ENCODE measurements around the gene NOP53.
"Not testable (repeated sequence)": the region's sequence is repeated elsewhere in the genome, so short reads cannot be mapped to it uniquely, and the experiment has no call there.

NOP53 gene

DNA sequence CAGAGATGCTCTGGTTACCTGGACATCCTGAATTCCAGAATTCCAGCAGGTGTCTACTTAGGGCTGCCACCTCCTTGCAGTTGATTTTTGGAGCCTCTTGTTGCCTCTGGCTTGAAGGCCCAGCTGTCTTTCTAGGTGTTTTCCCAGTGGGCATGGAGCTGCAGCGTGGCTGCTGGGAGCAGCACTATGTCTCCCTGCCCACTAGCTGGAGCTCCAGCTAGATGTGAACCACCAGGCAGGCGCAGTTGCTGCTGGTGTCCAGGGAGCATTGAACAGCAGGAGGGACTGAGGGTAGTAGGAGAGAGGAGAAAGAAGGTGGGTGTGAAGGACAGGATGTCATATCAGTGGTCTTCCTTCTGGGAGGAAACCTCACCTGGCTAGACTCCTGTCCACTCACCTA, 23.3 kb downstream of the NOP53 start:
- Histone ChIP-seq H3K4me3 (no peak overlapping the region), H3K27ac (no peak overlapping the region)
- no peak for DNase-seq (ENCODE audit: low spot score)
- TF ChIP-seq CTCF (IDR thresholded peaks at IDR 0.05), result no peak

DNA sequence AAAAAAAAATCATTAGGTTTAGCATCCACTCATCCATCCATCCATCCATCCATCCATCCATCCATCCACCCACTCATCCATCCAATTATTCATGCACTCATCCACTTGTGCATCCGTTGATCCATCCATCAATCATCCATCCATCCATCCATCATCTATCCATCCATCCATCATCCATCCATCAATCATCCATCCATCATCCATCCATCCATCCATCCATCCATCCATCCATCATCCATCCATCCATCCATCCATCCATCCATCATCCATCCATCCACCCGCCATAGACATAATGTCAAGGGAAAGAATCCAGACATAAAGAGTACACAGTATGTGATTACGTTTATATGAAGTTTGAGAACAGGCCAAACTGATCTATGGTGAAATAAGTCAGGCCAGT, 24.2 kb downstream of the NOP53 start:
- Histone ChIP-seq H3K4me3 (no peak overlapping the region), H3K27ac (no peak overlapping the region)
- no peak for TF ChIP-seq CTCF (IDR thresholded peaks at IDR 0.05)
- DNase-seq (ENCODE audit: low spot score), result no peak

DNA sequence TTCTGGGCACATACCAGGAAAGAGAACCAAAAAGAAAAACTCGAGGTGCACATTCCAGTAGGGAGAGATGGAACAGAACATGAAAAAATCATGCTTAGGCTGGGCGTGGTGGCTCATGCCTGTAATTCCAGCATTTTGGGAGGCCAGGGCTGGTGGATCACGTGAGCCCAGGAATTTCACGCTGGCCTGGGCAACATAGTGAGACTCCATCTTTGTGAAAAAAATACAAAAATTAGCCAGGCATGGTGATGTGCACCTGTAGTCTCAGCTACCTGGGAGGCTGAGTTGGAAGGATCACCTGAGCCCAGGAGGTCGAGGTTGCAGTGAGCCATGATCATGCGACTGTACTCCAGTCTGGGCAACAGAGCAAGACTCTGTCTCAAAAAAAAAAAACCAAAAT, 25.9 kb downstream of the NOP53 start:
- DNase-seq (ENCODE audit: low spot score); H3K4me3 ChIP-seq; H3K27ac ChIP-seq: not testable (repeated sequence)

DNA sequence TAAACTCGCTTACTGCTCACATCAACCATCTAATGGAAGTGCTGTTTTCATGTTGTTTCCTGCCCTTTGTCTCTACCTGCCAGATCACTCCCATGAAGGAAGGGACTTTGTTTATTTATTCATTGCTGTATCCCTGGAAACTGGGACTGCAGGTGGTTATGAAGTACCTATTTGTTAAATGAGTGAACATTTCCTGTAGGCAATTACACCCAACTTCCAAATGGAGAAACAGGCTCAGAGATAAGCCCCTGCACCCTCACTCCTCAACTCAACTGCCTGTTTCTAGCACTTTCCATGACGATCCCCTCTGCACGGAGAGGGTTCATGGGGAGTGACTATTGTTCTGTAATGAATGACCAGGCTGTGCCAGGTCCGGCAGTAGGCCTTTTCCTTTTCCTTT, 31.2 kb downstream of the NOP53 start:
- Histone ChIP-seq H3K4me3 (no peak overlapping the region), H3K27ac (no peak overlapping the region)
- DNase-seq (ENCODE audit: low spot score), result no peak
- TF ChIP-seq CTCF (IDR thresholded peaks at IDR 0.05), result no peak

DNA sequence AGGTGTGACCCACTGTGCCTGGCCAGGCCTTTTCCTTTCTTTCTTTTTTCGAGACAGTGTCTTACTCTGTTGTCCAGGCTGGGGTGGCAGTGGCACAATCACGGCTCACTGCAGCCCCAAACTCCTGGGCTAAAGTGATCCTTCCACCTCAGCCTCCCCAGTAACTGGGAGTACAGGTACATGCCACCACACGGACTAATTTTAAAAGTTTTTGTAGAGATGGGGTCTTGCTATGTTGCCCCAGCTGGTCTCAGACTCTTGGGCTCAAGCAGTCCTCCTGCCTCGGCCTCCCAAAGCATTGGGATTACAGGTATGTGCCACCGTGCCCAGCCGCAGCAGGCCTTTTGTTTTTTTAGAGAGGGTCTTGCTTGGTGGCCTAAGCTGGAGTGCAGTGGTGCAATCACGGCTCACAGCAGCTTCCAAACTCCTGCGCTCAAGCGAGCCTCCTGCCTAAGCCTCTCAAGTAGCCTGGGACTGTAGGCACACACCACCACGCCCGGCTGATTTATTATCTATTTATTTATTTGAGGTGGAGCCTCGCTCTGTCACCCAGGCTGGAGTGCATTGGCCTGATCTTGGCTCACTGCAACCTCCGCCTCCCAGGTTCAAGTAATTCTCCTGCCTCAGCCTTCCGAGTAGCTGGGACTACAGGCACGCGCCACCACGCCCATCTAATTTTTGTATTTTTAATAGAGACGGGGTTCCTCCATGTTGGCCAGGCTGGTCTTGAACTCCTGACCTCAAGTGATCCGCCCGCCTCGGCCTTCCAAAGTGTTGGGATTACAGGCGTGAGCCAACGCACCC, 32.1 kb downstream of the NOP53 start:
- Histone ChIP-seq H3K4me3 (peak overlapping the region; percentile 89), H3K27ac (peak overlapping the region; percentile 99)
- DNase-seq (ENCODE audit: low spot score), result not testable (repeated sequence)

- DNase-seq (ENCODE audit: low spot score), result peak; percentile 86
- TF ChIP-seq CTCF (IDR thresholded peaks at IDR 0.05), result no peak
- Histone ChIP-seq H3K4me3 (peak within 1 kb of the TSS; percentile 89), H3K27ac (peak within 1 kb of the TSS; percentile 99)
Measured at GRCh38 chr19:47778049-47778953, 33.0 kb downstream of the NOP53 start, which contains the start of gene SELENOW. TSS of gene SELENOW (plus strand) at chr19:47778703. CDS start at chr19:47778786, 83 bp downstream.

- Histone ChIP-seq H3K4me3 (peak overlapping the region; percentile 89), H3K27ac (peak overlapping the region; percentile 99)
- no peak for TF ChIP-seq CTCF (IDR thresholded peaks at IDR 0.05)
- no peak for DNase-seq (ENCODE audit: low spot score)
Measured at GRCh38 chr19:47778954-47779351, 33.6 kb downstream of the NOP53 start.
